Ureter (tissue), 1 donor: Measurements from ENCODE around the gene SMIM31. TPM values are rescaled to one million over a fixed set of nuclear protein-coding genes. Genes with fewer than 3 reads are reported as not detected.

ENCODE experiments used
- DNase-seq: peaks from one replicate; pipeline ENCODE4 v3.0.0-alpha.2; 2020; ENCODE audit warnings: low spot score
- total RNA-seq: library from RNA; stranded (reverse); gene quantifications from one replicate; pipeline ENCODE4 v1.2.4, GENCODE V29; 2023
- donor health status: DM: yes; HTN: yes; CAD: no.

SMIM31 gene
- total RNA-seq, 1 donor from 2014 or later = 4.6 TPM

- DNase-seq = no peak
These were observed 35.1 kb downstream of the SMIM31 start for GRCh38 chr4:164789047-164789446.

DNA sequence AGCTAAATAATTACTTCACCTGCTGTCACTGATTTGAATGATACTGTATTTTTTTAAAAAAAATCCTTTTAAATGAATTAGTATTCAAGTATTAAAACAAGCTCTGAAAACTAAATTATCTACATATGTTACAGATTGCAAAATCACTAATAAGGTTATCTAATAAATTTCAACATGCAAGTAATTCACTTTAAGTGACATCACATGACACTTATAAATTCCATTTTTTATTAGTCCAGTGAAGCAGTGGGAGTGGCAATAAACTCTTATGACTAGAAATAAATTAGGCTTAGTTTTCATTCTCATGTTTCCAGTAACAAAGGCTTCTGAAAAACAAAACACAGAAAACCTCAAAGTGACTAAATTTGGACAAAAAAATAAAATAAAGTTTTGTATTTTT, 36.3 kb downstream of the SMIM31 start:
- DNase-seq = no peak

DNA sequence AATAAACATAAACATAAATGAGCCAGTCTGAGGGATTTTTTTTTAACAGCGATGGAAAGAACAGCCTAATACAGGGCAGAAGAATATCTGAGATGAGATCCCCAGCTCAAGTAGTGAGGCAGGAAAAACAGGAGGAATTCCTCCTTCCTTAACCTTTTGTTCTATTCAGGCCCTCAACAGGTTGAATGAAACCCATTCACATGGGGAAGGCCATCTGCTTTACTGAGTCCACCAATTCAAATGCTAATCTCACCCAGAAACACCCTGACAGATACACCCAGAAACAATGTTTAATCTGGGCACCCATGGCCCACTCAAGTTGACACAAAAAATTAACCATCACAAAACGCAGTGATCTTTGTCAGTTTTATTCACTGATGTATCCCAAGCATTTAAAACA, 45.5 kb downstream of the SMIM31 start:
- no peak for DNase-seq

GRCh38 chr4:164800786-164801185, 46.9 kb downstream of the SMIM31 start:
- no peak for DNase-seq

DNA sequence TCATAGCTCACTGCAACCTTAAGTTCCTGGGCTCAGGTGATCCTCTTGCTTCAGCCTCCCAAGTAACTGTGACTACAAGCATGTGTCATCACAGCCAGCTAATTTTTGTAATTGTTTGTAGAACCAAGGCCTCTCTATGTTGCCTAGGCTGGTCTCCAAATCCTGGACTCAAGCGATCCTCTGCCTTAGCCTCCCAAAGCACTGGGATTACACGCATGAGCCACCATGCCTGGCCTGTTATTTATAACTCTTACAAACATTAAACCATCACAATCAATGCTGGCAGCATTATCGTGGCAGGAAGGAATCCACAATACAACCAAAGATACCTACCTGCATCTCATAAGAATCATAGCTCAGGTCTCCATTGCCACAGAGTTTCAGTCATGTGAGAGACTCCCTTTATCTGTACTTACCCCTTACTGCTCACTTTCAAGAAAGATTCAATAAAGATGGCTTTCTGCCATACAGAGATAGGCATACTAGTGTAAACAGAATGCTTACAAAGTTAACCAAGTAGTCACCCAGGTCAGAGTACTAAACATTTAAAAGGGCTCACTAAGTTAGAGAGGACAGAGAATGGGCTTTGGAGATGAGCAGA, 48.5 kb downstream of the SMIM31 start:
- no peak for DNase-seq

GRCh38 chr4:164803702-164804101, 49.8 kb downstream of the SMIM31 start:
- no peak for DNase-seq

- DNase-seq = no peak
These were observed 53.7 kb downstream of the SMIM31 start for GRCh38 chr4:164807611-164808010.

DNA sequence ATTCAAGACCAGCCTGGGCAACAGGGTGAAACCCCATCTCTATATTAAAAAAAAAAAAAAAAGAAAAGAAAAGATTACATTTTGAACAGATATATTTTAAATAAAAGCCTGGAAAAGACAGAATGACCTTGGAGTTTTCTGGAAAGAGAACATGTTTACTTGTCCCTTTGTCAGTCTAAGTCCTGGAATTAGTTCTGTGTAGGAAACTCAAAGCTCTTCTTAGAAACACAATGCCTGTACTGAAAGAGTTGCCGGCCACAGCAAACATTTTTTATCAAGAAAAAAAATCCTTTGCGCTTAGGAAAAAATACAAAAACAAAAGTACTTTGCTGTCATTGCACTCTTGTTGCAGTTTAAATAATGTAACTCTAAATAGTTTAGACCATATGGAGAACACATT, 59.6 kb downstream of the SMIM31 start:
- DNase-seq = no peak

- no peak for DNase-seq
These were observed 61.8 kb downstream of the SMIM31 start for GRCh38 chr4:164815711-164816110.

DNA sequence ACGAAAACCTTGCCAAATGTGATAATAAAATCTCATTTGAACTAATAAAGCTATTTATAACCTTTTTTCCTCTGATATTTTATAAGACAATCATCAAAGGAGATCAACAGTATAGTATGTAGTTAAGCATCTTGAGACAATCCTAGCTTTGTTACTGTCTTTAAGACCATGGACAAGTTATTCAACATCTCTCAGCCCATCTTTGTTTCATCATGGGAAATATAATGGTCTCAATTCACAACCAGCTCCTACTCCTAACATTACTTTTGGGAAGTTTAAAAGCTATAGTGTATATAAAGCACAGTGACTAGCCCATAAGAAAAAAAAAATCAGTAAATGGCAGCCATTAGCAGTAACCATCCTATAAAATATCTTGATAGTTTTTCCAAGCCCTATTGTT, 65.4 kb downstream of the SMIM31 start:
- DNase-seq = no peak

DNA sequence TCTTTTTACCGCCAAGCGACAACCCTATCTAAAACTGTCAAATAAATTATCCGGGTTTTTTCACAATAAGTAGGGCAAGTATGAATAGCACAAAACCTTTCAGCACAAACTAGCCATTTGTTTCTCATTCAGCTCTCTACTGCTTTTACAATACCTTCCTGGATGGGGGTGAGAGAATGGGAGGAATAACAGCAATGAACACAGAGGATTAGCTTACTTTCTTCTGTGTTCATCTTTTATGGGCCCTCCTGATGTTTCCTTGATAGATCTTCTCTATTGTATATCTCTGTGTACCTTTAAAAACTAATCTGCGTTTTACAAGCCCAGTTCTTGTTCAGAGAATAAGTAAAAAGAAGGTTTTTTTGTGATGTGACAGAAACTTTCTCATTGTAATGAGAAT, 67.8 kb downstream of the SMIM31 start:
- no peak for DNase-seq

DNA sequence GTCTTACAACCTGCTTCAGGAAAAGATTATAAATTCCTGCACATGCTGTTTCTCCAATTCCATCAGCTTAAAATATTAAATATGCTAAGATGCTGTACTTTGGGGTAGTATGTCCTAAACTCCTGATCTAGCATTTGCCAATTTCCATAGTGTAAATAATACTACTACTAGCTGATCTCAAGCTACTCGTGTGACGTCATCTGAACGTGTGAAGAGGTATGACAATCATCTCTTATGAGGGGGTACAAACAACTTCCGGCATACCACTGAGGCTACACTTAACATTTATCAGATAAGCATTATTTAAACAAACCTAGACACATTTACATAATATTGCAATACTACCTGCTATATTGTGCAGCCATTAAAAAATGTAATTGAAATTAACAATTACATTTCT, 70.7 kb downstream of the SMIM31 start:
- no peak for DNase-seq

DNA sequence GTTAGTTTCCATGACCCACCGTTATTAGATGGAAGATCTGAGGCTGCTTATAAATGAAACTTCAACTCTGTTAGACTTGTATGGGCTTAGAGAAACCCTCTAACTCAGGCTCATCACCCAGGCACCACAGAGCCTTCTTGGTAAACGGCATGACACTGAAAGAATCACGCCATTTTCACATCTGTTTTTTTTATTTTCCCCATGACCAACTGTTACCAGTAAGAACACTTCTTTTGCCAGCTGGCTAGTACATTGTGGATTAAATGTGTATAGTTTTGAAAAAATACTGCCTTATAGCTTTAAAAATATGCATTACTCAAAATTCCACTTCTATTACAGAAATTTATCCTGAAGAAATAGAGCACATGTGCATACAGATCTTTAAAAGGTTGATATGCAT, 75.0 kb downstream of the SMIM31 start:
- no peak for DNase-seq

DNA sequence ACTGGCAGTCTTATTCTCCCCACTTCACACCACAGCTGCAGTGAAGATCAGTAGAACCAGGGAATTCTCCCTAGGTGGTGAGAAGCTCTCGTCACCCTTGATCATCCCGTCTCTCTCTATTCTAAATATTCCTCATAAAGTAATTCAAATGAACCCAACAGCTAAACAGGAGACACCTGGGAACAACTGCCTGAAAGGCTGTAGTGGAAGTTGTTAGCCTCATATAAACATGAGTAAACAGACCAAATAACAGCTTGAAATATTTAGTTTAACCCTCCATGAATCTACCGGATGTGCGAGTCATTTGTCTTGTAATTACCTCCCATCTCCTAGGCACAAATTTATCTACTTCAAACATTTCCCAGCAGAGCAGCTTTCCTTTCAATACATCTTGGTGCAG, 92.6 kb downstream of the SMIM31 start:
- no peak for DNase-seq

DNA sequence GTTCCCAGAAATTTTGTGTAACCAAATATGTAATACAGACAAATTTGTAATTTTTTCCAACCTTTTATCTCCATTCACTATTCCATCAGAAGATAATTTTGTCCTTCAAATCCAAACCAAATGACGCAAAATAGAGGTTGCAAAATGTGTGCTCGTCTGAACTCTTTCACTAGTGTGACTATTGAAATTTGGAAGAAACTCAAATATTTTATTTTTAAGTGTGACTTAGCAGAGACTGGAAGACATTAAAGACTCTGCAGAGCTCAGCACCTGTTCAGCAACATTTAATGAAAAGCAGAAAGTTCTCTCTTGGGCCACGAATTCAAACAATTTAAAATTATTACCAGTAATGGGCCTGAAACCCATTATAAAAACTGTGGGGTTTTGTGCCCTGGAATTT, 93.1 kb downstream of the SMIM31 start:
- no peak for DNase-seq

GRCh38 chr4:164847967-164848649, 94.2 kb downstream of the SMIM31 start:
- DNase-seq = no peak

Other genes starting within 250 kb of the SMIM31 start
- gene APELA, start 123.0 kb downstream of the SMIM31 start, total RNA-seq = not detected
- 2.6 TPM for gene TRIM61, start 223.5 kb downstream of the SMIM31 start, total RNA-seq